K562 (cell line): ENCODE measurements around the gene PPT2. TPM values are rescaled to one million over a fixed set of nuclear protein-coding genes. Genes with fewer than 3 reads are reported as not detected.

Source experiments
- CREB3 ChIP-seq: fragments of 450-650 bp; conservative IDR thresholded peaks from 2 replicates; pipeline ENCODE4 v1.6.1; 2016; ENCODE audit warnings: missing genetic modification characterization, low read depth, mild to moderate bottlenecking, missing compliant biosample characterization, moderate library complexity
- CREB3L1 ChIP-seq: fragments of 450-650 bp; IDR thresholded peaks from 2 replicates; pipeline ENCODE4 v1.6.1; 2014; ENCODE audit warnings: low read depth, mild to moderate bottlenecking, moderate library complexity, borderline replicate concordance
- CREB5 ChIP-seq: fragments of 250-450 bp; sonication (Bioruptor Pico); IDR thresholded peaks from 2 replicates; pipeline ENCODE4 v1.5.0; 2020; ENCODE audit warnings: mild to moderate bottlenecking
- FOXA1 ChIP-seq: fragments of 450-650 bp; IDR thresholded peaks from 2 replicates; pipeline ENCODE4 v1.6.1; 2016; ENCODE audit warnings: mild to moderate bottlenecking, borderline replicate concordance
- FOXM1 ChIP-seq, 2 experiments: fragments of 450-650 bp in 1 of 2; sonication (generic) in 1 of 2; formaldehyde crosslinking in 1 of 2; IDR thresholded peaks; 2 replicates each; pipeline versions ENCODE4 v1.6.1 to v1.9.0; 2017 to 2022; ENCODE audit warnings: low read depth in 2 of 2, mild to moderate bottlenecking in 2 of 2, missing genetic modification reagents in 1 of 2, moderate library complexity in 1 of 2
- GMEB1 ChIP-seq: fragments of 250-450 bp; sonication (Bioruptor Pico); IDR thresholded peaks from 2 replicates; pipeline ENCODE4 v1.4.0; 2020; ENCODE audit warnings: mild to moderate bottlenecking
- HDAC2 ChIP-seq: fragments of 450-650 bp; IDR thresholded peaks from 2 replicates; pipeline ENCODE4 v1.6.1; 2016; ENCODE audit warnings: mild to moderate bottlenecking
- ID3 ChIP-seq, 2 experiments: fragments of 250-450 bp in 1 of 2; fragments of 450-650 bp in 1 of 2; sonication (Bioruptor Pico) in 1 of 2; IDR thresholded peaks; 2 replicates each; pipeline versions ENCODE4 v1.6.1 to v1.8.0; 2016 to 2021; ENCODE audit warnings: mild to moderate bottlenecking in 2 of 2, moderate library complexity in 2 of 2, missing compliant biosample characterization in 1 of 2, missing genetic modification characterization in 1 of 2
- MTA2 ChIP-seq: fragments of 450-650 bp; IDR thresholded peaks from 2 replicates; pipeline ENCODE4 v1.6.1; 2016; ENCODE audit warnings: low read depth
- NR2C1 ChIP-seq, 2 experiments: fragments of 450-650 bp; IDR thresholded peaks; 2 replicates each; pipeline ENCODE4 v1.6.1; 2017; ENCODE audit warnings: mild to moderate bottlenecking in 2 of 2, antibody characterized with exemption in 1 of 2, inconsistent platforms in 1 of 2, missing compliant biosample characterization in 1 of 2, missing genetic modification characterization in 1 of 2
- OTX1 ChIP-seq: fragments of 450-650 bp; formaldehyde crosslinking; IDR thresholded peaks from 2 replicates; pipeline ENCODE4 v1.4.0; 2022; ENCODE audit warnings: mild to moderate bottlenecking
- TFAP4 ChIP-seq: sonication (generic); formaldehyde crosslinking; IDR thresholded peaks from 2 replicates; pipeline ENCODE4 v1.8.0; 2022; ENCODE audit warnings: missing genetic modification reagents, mild to moderate bottlenecking, moderate library complexity, borderline replicate concordance
- ZBTB5 ChIP-seq: fragments of 450-650 bp; IDR thresholded peaks from 2 replicates; pipeline ENCODE4 v1.6.1; 2017; ENCODE audit warnings: antibody characterized with exemption
- ZC3H4 ChIP-seq: sonication (generic); formaldehyde crosslinking; IDR thresholded peaks from 2 replicates; pipeline ENCODE4 v1.9.0; 2021; ENCODE audit warnings: missing genetic modification reagents, borderline replicate concordance
- ZNF134 ChIP-seq: fragments of 250-450 bp; sonication (Bioruptor Pico); conservative IDR thresholded peaks from 2 replicates; pipeline ENCODE4 v1.4.0; 2020
- ZNF24 ChIP-seq: fragments of 450-650 bp; IDR thresholded peaks from 2 replicates; pipeline ENCODE4 v1.6.1; 2016
- ZNF780A ChIP-seq: fragments of 250-450 bp; sonication (Bioruptor Pico); IDR thresholded peaks from 2 replicates; pipeline ENCODE4 v1.5.0; 2021; ENCODE audit warnings: mild to moderate bottlenecking
- polyA plus RNA-seq, 8 experiments: library from polyadenylated mRNA; depleted of rRNA in 4 of 8; stranded (reverse) in 5 of 8; unstranded in 3 of 8; fragments of >200 nt; fragmentation: Nextera tagmentation in 2 of 8; fragmentation: Illumina TruSeq in 1 of 8; extraction: Ambion mirVana in 2 of 8; extraction: Trizol in 1 of 8; gene quantifications; 2 replicates each; pipeline versions ENCODE4 v1.2.1 to v1.2.3, GENCODE V29; 2011 to 2014; ENCODE audit warnings: inconsistent platforms in 1 of 8, missing spikeins in 1 of 8
- total RNA-seq, 7 experiments: library from RNA; depleted of rRNA in 6 of 7; stranded (reverse); fragments of >200 nt in 6 of 7; fragmentation: Illumina TruSeq in 2 of 7; extraction: Trizol in 2 of 7; gene quantifications; 2 replicates each; pipeline versions ENCODE4 v1.2.1 to v1.2.3, GENCODE V29; 2011 to 2021; ENCODE audit warnings: low replicate concordance in 1 of 7

The PPT2 gene
- total and polyA plus RNA-seq, 9 of the 15 experiments (the other 6 are each of a cell fraction or from before 2014, with no cell fraction given), result 27.4 to 98.8 (median 69.9) TPM

GRCh38 chr6:32190054-32190851, 36.3 kb downstream of the PPT2 start, which contains the start of gene PBX2 (continued):
- TF ChIP-seq GMEB1 (CRISPR knock-in tag), result no peak
- TF ChIP-seq ZNF24, result no peak
- TF ChIP-seq ZC3H4, result no peak
- peak; percentile 97 for TF ChIP-seq OTX1 (CRISPR knock-in tag)
- peak; percentile 89 for TF ChIP-seq HDAC2
- no peak for TF ChIP-seq ZNF780A
- TF ChIP-seq NR2C1 (IDR thresholded peaks at IDR 0.05), result no peak
- TF ChIP-seq NR2C1 (tag; IDR thresholded peaks at IDR 0.05), result no peak
- peak; percentile 39; the same call in 1 of the 2 replicates for TF ChIP-seq TFAP4 (CRISPR knock-in tag)
- TF ChIP-seq CREB3L1, result no peak
- TF ChIP-seq MTA2, result peak; percentile 63
- no peak for TF ChIP-seq ZBTB5
- TF ChIP-seq FOXA1, result no peak
- TF ChIP-seq CREB5 (CRISPR knock-in tag), result no peak
- TF ChIP-seq ID3 (CRISPR knock-in tag; IDR thresholded peaks at IDR 0.05), result no peak
- TF ChIP-seq ID3 (tag; IDR thresholded peaks at IDR 0.05), result no peak
- no peak for TF ChIP-seq ZNF134 (CRISPR knock-in tag)
- TF ChIP-seq FOXM1 (IDR thresholded peaks at IDR 0.05; ENCODE audit: low read depth), result no peak
- TF ChIP-seq FOXM1 (CRISPR knock-in tag; IDR thresholded peaks at IDR 0.05; ENCODE audit: low read depth), result no peak
- no peak for TF ChIP-seq CREB3 (tag)
